RPMI8226 (cell line): ENCODE data around the gene ESRRA.
A peak's percentile ranks its signal among the peaks of the same experiment; 100 is the strongest.

Experiments used
- DNase-seq: peaks from one replicate; pipeline ENCODE4 v3.0.0-alpha.2; 2015

The ESRRA gene

GRCh38 chr11:64305075-64305690 lies at the start of gene ESRRA:
TSS of gene ESRRA (plus strand) at chr11:64305524. CDS start at chr11:64307180, 1,656 bp downstream.
- DNase-seq, result peak; percentile 100

- DNase-seq, result peak; percentile 3
Observed at GRCh38 chr11:64256300-64256699, 49.0 kb upstream of the ESRRA start.

- DNase-seq, result no peak
Observed at GRCh38 chr11:64258356-64258755, 47.0 kb upstream of the ESRRA start.

- DNase-seq, result no peak
Observed at GRCh38 chr11:64258946-64259532, 46.3 kb upstream of the ESRRA start.

GRCh38 chr11:64259533-64260067 lies 45.7 kb upstream of the ESRRA start:
- DNase-seq, result no peak

- DNase-seq, result no peak
Observed at GRCh38 chr11:64260147-64260708, 45.1 kb upstream of the ESRRA start.

GRCh38 chr11:64261556-64262080 lies 43.7 kb upstream of the ESRRA start:
- DNase-seq, result no peak

- no peak for DNase-seq
Observed at GRCh38 chr11:64262271-64263002, 42.9 kb upstream of the ESRRA start.

GRCh38 chr11:64263021-64263946 lies 42.0 kb upstream of the ESRRA start:
- DNase-seq, result no peak

- DNase-seq, result no peak
Observed at GRCh38 chr11:64263947-64264317, 41.4 kb upstream of the ESRRA start.

GRCh38 chr11:64264371-64264852 lies 40.9 kb upstream of the ESRRA start:
- DNase-seq, result no peak

- no peak for DNase-seq
Observed at GRCh38 chr11:64265176-64266160, 39.9 kb upstream of the ESRRA start.

GRCh38 chr11:64266339-64266738 lies 39.0 kb upstream of the ESRRA start:
- no peak for DNase-seq

GRCh38 chr11:64267207-64267945 lies 37.9 kb upstream of the ESRRA start:
- DNase-seq, result no peak

- DNase-seq, result no peak
Observed at GRCh38 chr11:64268025-64268892, 37.1 kb upstream of the ESRRA start.

GRCh38 chr11:64268893-64269539 lies 36.3 kb upstream of the ESRRA start:
- peak; percentile 65 for DNase-seq

GRCh38 chr11:64269540-64270220 lies 35.6 kb upstream of the ESRRA start:
- DNase-seq, result peak; percentile 100
